ENCODE measurements around the gene TCF4.

TCF4 gene

GRCh38 chr18:55570966-55571365 is 17.0 kb downstream of the TCF4 start:
- H3K36me3 ChIP-seq (ENCODE audit: control insufficient read depth in 2 of 2, insufficient read depth in 1 of 2, low read length in 2 of 2) = no peaks in the 10 kb centered on the region; a peak in 2 of 3 replicates
- H3K4me3 ChIP-seq (ENCODE audit: low read depth, low read length) = no peak overlapping the region
- TF ChIP-seq ZNF2 (tag by site-specific recombination; IDR thresholded peaks at IDR 0.05) (no peak), ZNF211 (tag by site-specific recombination; IDR thresholded peaks at IDR 0.05; ENCODE audit: low read depth) (no peak), ZNF555 (tag by site-specific recombination; conservative IDR thresholded peaks at IDR 0.05) (no peak), ZNF514 (tag by site-specific recombination; IDR thresholded peaks at IDR 0.05) (no peak), OVOL3 (tag by site-specific recombination; IDR thresholded peaks at IDR 0.05) (no peak), ZFP3 (tag by site-specific recombination; IDR thresholded peaks at IDR 0.05; ENCODE audit: low read depth) (no peak), ZNF558 (tag by site-specific recombination; IDR thresholded peaks at IDR 0.05) (no peak), KLF10 (tag by site-specific recombination; IDR thresholded peaks at IDR 0.05) (no peak), ZNF335 (tag by site-specific recombination; conservative IDR thresholded peaks at IDR 0.05) (no peak), ZBTB7A (tag by site-specific recombination; IDR thresholded peaks at IDR 0.05; ENCODE audit: low read depth) (no peak), GLI4 (tag by site-specific recombination; IDR thresholded peaks at IDR 0.05) (no peak), ZNF23 (tag by site-specific recombination; IDR thresholded peaks at IDR 0.05; ENCODE audit: borderline replicate concordance) (no peak), ZNF10 (tag by site-specific recombination; IDR thresholded peaks at IDR 0.05) (no peak), ZNF518A (tag by site-specific recombination; conservative IDR thresholded peaks at IDR 0.05; ENCODE audit: low read depth) (no peak), ZNF302 (tag by site-specific recombination; IDR thresholded peaks at IDR 0.05; ENCODE audit: low read depth) (no peak), ZNF600 (tag by site-specific recombination; IDR thresholded peaks at IDR 0.05) (no peak)
- TF ChIP-seq, protein P1, sequence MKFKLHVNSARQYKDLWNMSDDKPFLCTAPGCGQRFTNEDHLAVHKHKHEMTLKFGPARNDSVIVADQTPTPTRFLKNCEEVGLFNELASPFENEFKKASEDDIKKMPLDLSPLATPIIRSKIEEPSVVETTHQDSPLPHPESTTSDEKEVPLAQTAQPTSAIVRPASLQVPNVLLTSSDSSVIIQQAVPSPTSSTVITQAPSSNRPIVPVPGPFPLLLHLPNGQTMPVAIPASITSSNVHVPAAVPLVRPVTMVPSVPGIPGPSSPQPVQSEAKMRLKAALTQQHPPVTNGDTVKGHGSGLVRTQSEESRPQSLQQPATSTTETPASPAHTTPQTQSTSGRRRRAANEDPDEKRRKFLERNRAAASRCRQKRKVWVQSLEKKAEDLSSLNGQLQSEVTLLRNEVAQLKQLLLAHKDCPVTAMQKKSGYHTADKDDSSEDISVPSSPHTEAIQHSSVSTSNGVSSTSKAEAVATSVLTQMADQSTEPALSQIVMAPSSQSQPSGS (tag by site-specific recombination; IDR thresholded peaks at IDR 0.05; ENCODE audit: low read depth) = no peak
- TF ChIP-seq, protein P2, sequence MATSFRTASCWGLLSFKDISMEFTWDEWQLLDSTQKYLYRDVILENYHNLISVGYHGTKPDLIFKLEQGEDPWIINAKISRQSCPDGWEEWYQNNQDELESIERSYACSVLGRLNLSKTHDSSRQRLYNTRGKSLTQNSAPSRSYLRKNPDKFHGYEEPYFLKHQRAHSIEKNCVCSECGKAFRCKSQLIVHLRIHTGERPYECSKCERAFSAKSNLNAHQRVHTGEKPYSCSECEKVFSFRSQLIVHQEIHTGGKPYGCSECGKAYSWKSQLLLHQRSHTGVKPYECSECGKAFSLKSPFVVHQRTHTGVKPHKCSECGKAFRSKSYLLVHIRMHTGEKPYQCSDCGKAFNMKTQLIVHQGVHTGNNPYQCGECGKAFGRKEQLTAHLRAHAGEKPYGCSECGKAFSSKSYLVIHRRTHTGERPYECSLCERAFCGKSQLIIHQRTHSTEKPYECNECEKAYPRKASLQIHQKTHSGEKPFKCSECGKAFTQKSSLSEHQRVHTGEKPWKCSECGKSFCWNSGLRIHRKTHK (tag by site-specific recombination; IDR thresholded peaks at IDR 0.05) = no peak
- TF ChIP-seq, protein P3, sequence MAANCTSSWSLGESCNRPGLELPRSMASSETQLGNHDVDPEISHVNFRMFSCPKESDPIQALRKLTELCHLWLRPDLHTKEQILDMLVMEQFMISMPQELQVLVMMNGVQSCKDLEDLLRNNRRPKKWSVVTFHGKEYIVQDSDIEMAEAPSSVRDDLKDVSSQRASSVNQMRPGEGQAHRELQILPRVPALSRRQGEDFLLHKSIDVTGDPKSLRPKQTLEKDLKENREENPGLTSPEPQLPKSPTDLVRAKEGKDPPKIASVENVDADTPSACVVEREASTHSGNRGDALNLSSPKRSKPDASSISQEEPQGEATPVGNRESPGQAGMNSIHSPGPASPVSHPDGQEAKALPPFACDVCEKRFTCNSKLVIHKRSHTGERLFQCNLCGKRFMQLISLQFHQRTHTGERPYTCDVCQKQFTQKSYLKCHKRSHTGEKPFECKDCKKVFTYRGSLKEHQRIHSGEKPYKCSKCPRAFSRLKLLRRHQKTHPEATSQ (tag by site-specific recombination; IDR thresholded peaks at IDR 0.05) = no peak
- TF ChIP-seq, protein P4, sequence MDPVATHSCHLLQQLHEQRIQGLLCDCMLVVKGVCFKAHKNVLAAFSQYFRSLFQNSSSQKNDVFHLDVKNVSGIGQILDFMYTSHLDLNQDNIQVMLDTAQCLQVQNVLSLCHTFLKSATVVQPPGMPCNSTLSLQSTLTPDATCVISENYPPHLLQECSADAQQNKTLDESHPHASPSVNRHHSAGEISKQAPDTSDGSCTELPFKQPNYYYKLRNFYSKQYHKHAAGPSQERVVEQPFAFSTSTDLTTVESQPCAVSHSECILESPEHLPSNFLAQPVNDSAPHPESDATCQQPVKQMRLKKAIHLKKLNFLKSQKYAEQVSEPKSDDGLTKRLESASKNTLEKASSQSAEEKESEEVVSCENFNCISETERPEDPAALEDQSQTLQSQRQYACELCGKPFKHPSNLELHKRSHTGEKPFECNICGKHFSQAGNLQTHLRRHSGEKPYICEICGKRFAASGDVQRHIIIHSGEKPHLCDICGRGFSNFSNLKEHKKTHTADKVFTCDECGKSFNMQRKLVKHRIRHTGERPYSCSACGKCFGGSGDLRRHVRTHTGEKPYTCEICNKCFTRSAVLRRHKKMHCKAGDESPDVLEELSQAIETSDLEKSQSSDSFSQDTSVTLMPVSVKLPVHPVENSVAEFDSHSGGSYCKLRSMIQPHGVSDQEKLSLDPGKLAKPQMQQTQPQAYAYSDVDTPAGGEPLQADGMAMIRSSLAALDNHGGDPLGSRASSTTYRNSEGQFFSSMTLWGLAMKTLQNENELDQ (tag by site-specific recombination; IDR thresholded peaks at IDR 0.05; ENCODE audit: low read depth) = no peak
- no peak overlapping the region for H3K27ac ChIP-seq (ENCODE audit: extremely low read depth, low read depth, low read length)
- no peaks in the 10 kb centered on the region for H3K9me3 ChIP-seq (ENCODE audit: control insufficient read depth, insufficient read depth, low read depth, low read length)
- CTCF ChIA-PET = no interaction called here
- POLR2A ChIA-PET = no interaction called here
- H3K4me1 ChIP-seq (ENCODE audit: control insufficient read depth, insufficient read depth, low read length) = no peaks in the 10 kb centered on the region
